Fibroblast of lung (primary cell): ENCODE data around the gene SPG21. TPM values are rescaled to one million over a fixed set of nuclear protein-coding genes. Genes with fewer than 3 reads are reported as not detected.

Source experiments
- DNase-seq, 2 donors: peaks; one replicate each; pipeline versions ENCODE4 v3.0.0 to v3.0.0-alpha.2; 2010; ENCODE audit warnings: low read depth in 2 of 2
- H2AFZ ChIP-seq: 2 replicates; pipeline ENCODE4 v1.5.1; 2012; ENCODE audit warnings: low read length, control low read depth, inconsistent platforms
- H3K27ac ChIP-seq: 2 replicates; pipeline ENCODE4 v1.5.1; 2011; ENCODE audit warnings: low read length, control low read depth; ENCODE audit not compliant: insufficient read depth
- H3K27me3 ChIP-seq: 2 replicates; pipeline ENCODE4 v1.5.1; 2011; ENCODE audit warnings: mild to moderate bottlenecking, low read length; ENCODE audit not compliant: control insufficient read depth, insufficient read depth
- H3K36me3 ChIP-seq: 2 replicates; pipeline ENCODE4 v1.5.1; 2011; ENCODE audit warnings: low read length; ENCODE audit not compliant: control insufficient read depth, insufficient read depth
- H3K4me1 ChIP-seq: 2 replicates; pipeline ENCODE4 v1.5.1; 2011; ENCODE audit warnings: low read length; ENCODE audit not compliant: control insufficient read depth, insufficient read depth; ENCODE audit errors: extremely low read depth
- H3K4me2 ChIP-seq: 2 replicates; pipeline ENCODE4 v1.5.1; 2011; ENCODE audit warnings: low read length, control low read depth; ENCODE audit not compliant: insufficient read depth; ENCODE audit errors: extremely low read depth
- H3K4me3 ChIP-seq, 4 experiments: fragments of 200-600 bp in 1 of 4; sonication (generic) in 1 of 4; replicated peaks in 1 of 4; 2 replicates each; pipeline ENCODE4 v1.5.1; 2011 to 2016; ENCODE audit warnings: low read length in 4 of 4, low read depth in 3 of 4, mild to moderate bottlenecking in 3 of 4, control low read depth in 2 of 4, inconsistent platforms in 1 of 4, mixed read lengths in 1 of 4; ENCODE audit not compliant: insufficient read depth in 1 of 4; ENCODE audit errors: control extremely low read depth in 1 of 4
- H3K79me2 ChIP-seq: 2 replicates; pipeline ENCODE4 v1.5.1; 2012; ENCODE audit warnings: mild to moderate bottlenecking, low read length, inconsistent platforms; ENCODE audit not compliant: control insufficient read depth, insufficient read depth
- H3K9ac ChIP-seq: 2 replicates; pipeline ENCODE4 v1.5.1; 2011; ENCODE audit warnings: mild to moderate bottlenecking, low read length, control low read depth; ENCODE audit not compliant: insufficient read depth
- H3K9me3 ChIP-seq: 2 replicates; pipeline ENCODE4 v1.5.1; 2012; ENCODE audit warnings: low read depth, low read length; ENCODE audit not compliant: control insufficient read depth, insufficient read depth
- H4K20me1 ChIP-seq: 2 replicates; pipeline ENCODE4 v1.5.1; 2011; ENCODE audit warnings: low read length; ENCODE audit not compliant: control insufficient read depth, insufficient read depth; ENCODE audit errors: extremely low read depth
- CTCF ChIP-seq, 2 donors: IDR thresholded peaks in 1 of 2; conservative IDR thresholded peaks in 1 of 2; 1 replicate in 1 of 2; 2 replicates in 1 of 2; pipeline ENCODE4 v1.5.1; 2011 to 2012; ENCODE audit warnings: low read length in 2 of 2, control low read depth in 1 of 2, inconsistent platforms in 1 of 2, low read depth in 1 of 2, mild to moderate bottlenecking in 1 of 2
- EZH2 ChIP-seq: IDR thresholded peaks from 2 replicates; pipeline ENCODE4 v1.5.1; 2012; ENCODE audit warnings: low read length, control low read depth, mild to moderate bottlenecking; ENCODE audit errors: missing control alignments
- polyA minus RNA-seq: library from RNA; depleted of rRNA, polyadenylated mRNA; stranded (reverse); fragments of >200 nt; gene quantifications from 2 replicates; pipeline ENCODE4 v1.2.3, GENCODE V29; 2011; ENCODE audit warnings: low replicate concordance
- polyA plus RNA-seq, 2 donors: library from polyadenylated mRNA; depleted of rRNA in 1 of 2; stranded (reverse) in 1 of 2; unstranded in 1 of 2; fragments of >200 nt; gene quantifications; 2 replicates each; pipeline ENCODE4 v1.2.1, GENCODE V29; 2011 to 2012; ENCODE audit warnings: missing spikeins in 1 of 2
- total RNA-seq: library from RNA; depleted of rRNA; stranded (reverse); fragments of >200 nt; gene quantifications from 2 replicates; pipeline ENCODE4 v1.2.1, GENCODE V29; 2014

SPG21 gene
- total RNA-seq (68.4 and 90.4 TPM in 2 replicates), polyA plus RNA-seq (89.9 and 95.3 TPM in 2 replicates), polyA minus RNA-seq (37.3 and 39.0 TPM in 2 replicates)
- polyA plus RNA-seq (2012): 70.6 and 71.8 TPM in 2 replicates

GRCh38 chr15:64989416-64990167 lies at the start of gene SPG21:
Gene SPG21, minus strand, starts transcription at chr15:64989914. Its CDS starts 6,345 bp downstream, at chr15:64983569.
- H3K9ac ChIP-seq: peak within 1 kb of the TSS; percentile 98
- peaks cover 11% of the 10 kb centered on the region for H3K79me2 ChIP-seq
- H3K4me3 ChIP-seq: peak within 1 kb of the TSS; percentile 89 to 98 (median 94)
- no peak for TF ChIP-seq EZH2
- TF ChIP-seq CTCF (conservative IDR thresholded peaks at IDR 0.05 in 1 of 2, IDR thresholded peaks at IDR 0.05 in 1 of 2; ENCODE audit: low read depth in 1 of 2, low read length in 2 of 2): no peak
- H2AFZ ChIP-seq: peak within 1 kb of the TSS; percentile 81
- peaks cover 6% of the 10 kb centered on the region for H3K4me1 ChIP-seq
- H3K9me3 ChIP-seq: no peaks in the 10 kb centered on the region
- no peaks in the 10 kb centered on the region for H3K36me3 ChIP-seq
- no peaks in the 10 kb centered on the region for H3K27me3 ChIP-seq
- H3K27ac ChIP-seq: peak within 1 kb of the TSS; percentile 95
- DNase-seq: peak; percentile 90 to 92
- peak within 1 kb of the TSS; percentile 83 for H3K4me2 ChIP-seq
- no peaks in the 10 kb centered on the region for H4K20me1 ChIP-seq

GRCh38 chr15:65038836-65039235 lies 49.1 kb upstream of the SPG21 start:
- no peak for DNase-seq
- Histone ChIP-seq H3K27me3 (no peaks in the 10 kb centered on the region), H4K20me1 (no peaks in the 10 kb centered on the region), H3K4me3 (no peak overlapping the region), H3K4me1 (peaks cover 9% of the 10 kb centered on the region), H3K27ac (no peak overlapping the region), H3K9ac (no peak overlapping the region), H3K4me2 (no peak overlapping the region), H3K9me3 (no peaks in the 10 kb centered on the region), H3K79me2 (no peaks in the 10 kb centered on the region), H3K36me3 (no peaks in the 10 kb centered on the region), H2AFZ (peak overlapping the region; percentile 10)
- TF ChIP-seq CTCF (conservative IDR thresholded peaks at IDR 0.05 in 1 of 2, IDR thresholded peaks at IDR 0.05 in 1 of 2; ENCODE audit: low read depth in 1 of 2, low read length in 2 of 2) (no peak), EZH2 (no peak)

GRCh38 chr15:65038428-65038827 lies 48.7 kb upstream of the SPG21 start:
- Histone ChIP-seq H3K4me3 (no peak overlapping the region), H3K27ac (no peak overlapping the region), H3K9me3 (no peaks in the 10 kb centered on the region), H2AFZ (no peak overlapping the region), H4K20me1 (no peaks in the 10 kb centered on the region), H3K4me2 (no peak overlapping the region), H3K79me2 (no peaks in the 10 kb centered on the region), H3K9ac (no peak overlapping the region), H3K4me1 (peaks cover 7% of the 10 kb centered on the region), H3K36me3 (no peaks in the 10 kb centered on the region), H3K27me3 (no peaks in the 10 kb centered on the region)
- no peak for DNase-seq
- TF ChIP-seq CTCF (conservative IDR thresholded peaks at IDR 0.05 in 1 of 2, IDR thresholded peaks at IDR 0.05 in 1 of 2; ENCODE audit: low read depth in 1 of 2, low read length in 2 of 2): no peak
- no peak for TF ChIP-seq EZH2
